ENCODE results near the gene NFATC1.

The NFATC1 gene

DNA sequence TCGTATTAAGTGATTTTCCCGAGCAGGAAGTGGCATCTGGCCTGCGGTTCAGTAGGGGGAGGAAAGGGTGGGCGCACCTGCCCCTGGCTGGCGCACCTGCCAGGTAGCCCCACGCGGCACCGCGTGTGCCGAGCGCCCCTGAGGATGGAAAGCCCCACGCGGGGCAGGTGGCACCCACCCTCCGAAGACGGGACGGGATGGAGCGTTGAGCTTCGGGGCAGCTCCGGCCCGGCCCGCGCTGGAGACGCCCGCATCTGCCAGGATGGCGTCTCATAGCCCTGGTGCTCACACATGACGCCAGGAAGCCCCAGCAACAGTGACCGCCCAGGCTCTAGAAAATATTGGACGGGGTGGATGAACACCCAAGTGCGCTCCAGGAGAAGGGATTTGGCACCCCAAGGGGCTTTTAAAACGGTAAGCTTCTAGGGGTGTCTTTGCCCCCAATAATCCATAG is 2.5 kb upstream of the NFATC1 start:
- no peak for DNase-seq

DNA sequence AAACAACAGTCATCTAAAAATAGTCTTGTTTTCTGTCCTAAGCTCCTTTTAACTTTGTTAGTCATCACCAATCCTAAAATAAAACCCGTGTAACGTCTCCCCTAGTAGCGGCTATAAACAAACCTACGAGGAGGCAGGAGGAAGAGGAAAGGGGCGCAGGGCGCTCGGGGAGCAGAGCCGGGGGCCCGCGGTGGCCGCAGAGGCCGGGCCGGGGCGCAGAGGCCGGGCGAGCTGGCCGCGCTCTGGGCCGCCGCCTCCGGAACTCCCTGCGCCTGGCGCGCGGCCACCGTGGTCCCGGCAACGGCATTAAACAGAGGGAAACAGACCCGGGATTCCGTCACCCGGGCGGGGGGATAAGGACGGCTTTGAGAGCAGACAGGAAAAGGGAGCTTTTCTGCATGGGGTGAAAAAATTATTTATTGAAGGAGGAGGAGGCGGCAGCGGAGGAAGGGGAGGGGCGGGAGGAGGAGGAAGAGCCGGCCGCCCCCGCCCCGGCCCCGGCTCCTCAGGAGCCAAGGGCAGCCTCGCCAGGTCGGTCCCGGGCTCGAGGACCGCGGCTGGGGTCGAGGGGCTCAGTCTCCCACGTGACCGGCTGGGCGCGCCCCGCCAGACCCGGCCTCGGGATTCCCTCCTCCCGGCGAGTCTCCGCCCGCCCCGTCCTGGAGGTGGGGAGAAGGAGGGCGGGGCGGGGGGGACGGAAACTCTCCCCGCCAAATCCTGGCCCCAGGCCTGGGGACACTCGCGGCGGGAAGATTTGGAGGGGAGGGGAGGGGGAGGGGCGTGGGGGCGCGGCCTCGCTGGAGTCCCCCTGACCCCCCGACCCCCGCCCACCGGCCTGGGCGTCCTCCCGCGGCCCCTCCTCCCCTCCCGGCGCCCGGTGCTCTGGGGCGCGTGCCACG is 1.8 kb upstream of the NFATC1 start:
- peak; percentile 52 for DNase-seq

DNA sequence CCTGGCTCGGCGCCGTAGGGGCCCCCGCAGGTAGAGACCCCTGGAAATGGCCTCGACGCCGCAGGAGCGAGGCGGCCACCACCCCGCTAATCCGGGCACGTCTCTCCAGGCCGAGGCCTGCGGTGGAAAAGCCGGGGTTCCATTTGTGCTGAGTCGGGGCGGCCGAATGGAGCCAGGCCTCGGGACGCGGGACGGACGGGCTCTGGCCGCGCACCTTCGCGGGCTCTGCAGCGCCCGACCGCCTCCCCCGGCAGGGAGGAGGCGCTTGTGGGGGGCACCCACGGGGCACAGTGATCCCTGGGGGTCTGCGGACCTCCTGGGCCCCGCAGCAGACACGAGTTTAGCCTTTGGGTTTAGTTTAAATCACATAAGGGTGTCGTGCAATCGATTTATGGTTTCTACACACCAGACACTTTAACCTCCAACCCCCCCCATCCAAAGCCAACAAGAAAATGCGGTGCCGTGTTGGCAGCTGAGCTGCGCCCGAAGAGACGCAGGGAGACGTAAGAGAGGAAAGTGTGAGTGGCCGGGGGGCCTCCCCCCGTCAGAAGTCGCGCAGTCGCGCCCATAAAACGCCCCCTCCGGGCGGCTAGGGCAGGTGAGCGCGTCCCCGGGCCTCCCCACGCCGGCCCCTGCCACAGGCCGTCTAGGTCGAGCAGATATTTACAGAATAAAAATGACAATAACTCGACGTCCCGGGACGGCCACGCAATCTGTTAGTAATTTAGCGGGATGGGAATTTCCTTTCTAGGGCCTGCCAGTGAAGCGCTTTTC is 1.0 kb upstream of the NFATC1 start:
- peak; percentile 77 for DNase-seq

DNA sequence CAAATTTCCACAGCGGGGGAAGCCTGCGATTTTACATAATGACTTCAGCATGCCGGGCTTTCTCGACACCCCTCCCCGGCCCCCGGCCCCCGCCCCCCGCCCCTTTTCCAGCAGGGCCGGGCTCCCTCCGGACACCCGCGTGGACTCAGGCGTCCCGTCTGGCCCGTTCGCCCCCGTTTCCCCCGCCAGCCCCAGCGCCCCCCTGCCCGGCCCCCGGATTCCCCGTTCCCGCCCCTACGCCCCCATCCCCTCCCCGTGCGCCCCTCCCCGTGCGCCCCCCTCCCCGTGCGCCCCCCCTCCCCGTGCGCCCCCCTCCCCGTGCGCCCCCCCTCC is 456 bp upstream of the NFATC1 start:
- no peak for DNase-seq

DNA sequence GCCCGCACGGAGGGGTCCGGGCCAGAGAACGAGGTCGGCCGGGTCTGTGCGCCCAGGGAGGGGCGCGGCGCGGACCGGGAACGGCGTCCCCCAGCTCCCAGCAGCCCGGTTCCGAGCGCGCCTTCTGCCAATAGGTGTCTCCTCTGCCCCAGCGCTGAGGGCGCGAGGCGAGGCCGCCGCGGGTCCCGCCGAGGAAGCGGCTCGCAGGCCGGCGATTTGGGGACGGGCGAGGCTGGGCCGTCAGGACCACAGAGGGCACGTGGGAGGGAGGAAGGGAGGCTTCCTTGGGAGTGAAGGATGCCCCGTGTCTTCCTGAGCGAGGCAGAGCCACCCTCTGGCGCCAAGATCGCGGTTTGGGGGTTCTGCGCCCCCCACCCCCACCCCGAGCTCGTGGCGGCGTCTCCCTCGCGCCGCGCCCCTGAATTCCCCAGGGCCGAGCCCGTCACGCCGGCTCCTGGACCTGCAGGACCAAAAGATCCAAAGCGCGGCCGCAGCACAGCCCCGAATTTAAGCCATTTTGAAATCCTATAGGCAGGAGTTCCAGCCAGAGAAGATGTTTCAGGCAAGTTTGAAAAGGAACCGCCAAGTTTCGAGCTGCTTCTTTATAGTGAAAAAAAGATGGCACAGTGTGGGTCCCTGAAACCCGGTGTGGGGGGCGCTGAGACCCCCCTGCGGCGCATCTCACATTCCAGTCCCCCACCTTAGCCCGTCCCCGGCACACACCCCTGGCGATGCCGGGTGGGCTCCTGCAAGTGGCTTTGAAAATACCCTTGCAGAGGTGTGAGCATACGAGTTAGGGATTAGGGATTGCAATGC is 909 bp downstream of the NFATC1 start:
- peak; percentile 61 for DNase-seq

DNA sequence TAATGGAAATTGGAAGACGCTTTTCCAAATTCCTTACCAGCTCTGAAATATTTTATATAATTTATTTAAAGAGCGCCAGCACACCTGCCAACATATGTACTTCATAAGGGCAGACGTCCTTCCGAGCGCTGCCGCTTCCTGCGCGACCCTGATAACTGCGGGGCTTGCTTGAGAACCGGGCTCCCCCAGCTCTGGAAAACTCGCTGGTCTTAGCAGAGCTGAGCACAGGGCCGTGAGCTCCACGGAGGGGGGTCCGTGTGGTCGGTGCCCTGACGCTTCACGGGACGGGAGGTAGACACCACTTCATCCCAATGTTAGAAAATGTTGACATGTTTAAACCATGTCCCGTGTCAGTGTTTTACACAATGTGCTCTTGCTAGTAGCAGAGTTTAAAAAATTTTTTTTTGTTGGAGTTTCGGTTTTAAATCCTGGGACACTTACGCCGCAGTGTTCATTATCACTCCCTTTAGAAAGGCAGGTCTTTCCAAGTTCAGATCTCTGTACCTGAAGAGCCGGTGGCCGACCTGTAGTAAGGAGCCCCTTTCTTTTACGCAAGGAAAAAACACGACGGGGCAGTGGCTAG is 1.6 kb downstream of the NFATC1 start:
- no peak for DNase-seq

DNA sequence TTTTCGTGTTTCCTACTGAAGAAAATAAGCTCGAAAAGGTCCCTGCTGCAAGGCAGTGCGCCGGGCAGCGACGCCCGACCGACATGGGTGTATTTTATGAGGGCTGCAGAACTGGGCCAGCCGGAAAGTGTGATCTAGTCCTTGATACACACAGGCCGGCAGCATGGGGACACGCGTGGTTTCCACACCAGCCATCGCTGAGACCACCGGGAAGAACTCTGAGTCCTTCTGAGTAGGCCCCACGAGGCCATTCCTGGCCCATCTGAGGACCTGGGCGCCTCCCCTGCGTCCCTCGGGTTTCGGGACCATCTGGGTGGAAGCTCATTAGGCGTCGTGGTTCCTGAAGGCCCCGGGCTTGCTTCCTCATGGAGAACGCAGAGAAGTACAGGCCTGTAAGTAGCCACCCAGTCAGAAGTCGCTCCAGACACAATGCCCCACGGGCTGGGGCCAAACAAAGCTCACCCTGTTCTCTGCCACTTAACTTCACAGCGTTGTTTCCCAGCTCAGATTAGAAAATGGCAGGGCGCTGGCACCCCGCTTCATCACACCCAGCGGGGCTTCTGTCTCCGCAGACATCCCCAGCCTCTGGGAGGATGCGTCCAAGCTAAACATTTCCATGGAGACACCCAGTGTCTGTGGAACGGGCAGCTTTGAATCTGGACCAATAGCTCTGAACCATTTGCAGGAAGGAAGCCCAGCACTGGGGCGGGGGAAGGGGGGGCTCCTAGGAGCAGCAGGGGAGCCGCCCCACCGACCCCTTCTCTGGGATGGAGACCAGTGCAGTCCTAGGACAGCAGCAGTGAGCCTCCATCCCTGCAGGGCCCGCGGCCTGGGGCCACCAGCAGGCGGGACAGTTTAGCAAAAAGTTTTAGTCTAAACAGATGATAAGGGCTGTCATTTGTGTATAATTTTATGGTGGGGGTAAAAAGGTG is 2.4 kb downstream of the NFATC1 start:
- DNase-seq: no peak

DNA sequence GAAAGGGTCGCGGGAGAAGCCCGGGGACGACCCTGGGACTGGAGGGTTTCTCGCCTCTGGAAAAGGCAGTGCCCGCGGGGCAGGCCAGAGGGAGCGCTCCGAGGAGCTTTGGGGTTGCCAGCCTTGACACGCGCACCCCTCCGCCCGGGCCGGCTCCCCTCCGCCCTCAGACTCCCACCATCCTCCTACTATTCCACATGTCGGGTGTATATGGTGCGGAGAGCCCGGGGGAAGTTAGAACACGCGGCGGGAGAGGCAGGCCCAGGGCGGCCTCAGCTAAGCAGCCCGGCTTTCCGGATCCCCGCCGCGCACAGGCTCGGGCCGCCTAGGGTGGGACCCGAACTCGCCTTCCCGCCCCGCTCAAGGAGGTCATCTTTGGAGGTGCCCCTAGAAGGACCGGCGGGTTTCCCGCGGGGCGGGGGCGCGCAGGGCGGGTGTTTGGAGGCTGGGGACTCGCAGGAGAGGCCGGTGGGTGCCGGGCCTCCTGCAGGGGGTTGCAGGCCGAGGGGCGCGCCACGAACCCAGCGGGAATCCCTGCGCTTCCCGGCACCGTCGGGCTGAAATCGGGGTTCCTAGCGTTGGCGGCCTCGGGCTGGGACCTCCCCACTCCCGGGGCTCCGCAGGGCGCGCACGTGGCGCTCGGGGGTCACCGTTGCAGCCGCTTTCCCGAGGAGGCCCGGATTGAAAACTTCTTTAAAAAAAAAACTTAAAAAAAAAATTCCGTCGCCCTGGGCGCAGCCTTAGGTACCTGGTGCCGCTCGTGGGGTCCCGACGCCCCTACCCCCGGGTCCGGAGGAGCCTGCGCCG is 3.7 kb downstream of the NFATC1 start:
- DNase-seq: peak; percentile 37

DNA sequence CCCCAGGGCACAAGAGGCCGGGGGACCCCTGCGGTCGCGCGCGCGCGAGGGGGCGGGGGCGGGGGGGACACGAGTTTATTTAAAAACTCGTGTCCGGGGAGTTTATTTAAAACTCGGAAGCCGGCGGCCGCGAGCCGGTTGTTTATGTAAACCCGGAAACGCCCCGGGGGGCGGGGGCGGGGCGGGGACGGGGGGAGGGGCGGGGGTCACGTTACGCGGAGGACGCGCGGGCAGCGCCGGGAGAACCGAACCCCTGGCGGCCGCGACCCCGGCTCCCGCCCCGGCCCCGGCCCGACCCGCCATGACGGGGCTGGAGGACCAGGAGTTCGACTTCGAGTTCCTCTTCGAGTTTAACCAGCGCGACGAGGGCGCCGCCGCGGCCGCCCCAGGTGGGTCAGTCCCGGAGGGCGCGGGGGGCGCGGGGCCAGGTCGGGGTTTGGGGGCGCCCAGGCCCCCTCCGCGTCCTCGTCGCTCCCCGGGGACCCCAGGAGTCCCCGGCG is 4.4 kb downstream of the NFATC1 start:
- DNase-seq: peak; percentile 73

DNA sequence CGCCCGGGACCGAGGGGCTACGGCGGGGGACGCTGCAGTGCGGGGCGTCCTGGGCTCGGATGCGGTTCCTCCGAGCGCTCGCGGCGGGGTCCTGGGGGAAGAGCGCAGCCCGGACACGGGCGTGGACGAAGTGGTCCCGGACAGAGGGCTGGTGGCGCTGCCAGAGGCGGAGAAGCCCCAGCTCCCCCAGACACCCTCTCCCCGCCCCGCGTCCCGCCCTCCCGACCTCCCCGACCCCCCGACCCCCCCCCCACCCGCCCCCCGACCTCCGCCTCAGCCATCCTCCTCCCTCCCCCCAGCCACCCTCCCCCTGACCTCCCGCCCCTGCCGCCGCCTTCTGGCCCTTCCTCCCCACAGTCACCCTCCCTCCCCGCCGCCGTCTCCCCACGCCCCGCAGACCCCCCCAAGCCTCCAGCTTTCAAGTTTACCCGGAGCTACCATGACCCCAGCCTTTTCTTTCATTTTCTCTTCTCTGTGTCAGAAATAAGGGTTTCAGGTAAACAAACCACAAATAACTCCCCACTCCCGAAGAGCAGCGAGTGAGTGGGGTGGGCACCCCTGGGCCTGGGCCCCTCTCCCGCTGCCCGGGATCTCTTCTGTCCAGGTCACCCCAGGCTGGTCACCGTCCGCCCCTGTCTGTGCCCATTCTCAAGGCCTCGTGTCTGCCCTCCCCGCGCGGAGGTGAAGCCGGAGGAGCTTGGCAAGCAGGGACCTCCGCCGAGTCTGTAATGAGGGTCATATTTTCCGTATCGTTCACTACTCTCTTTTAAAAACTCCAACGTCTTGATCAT is 5.1 kb downstream of the NFATC1 start:
- DNase-seq: peak; percentile 74

DNA sequence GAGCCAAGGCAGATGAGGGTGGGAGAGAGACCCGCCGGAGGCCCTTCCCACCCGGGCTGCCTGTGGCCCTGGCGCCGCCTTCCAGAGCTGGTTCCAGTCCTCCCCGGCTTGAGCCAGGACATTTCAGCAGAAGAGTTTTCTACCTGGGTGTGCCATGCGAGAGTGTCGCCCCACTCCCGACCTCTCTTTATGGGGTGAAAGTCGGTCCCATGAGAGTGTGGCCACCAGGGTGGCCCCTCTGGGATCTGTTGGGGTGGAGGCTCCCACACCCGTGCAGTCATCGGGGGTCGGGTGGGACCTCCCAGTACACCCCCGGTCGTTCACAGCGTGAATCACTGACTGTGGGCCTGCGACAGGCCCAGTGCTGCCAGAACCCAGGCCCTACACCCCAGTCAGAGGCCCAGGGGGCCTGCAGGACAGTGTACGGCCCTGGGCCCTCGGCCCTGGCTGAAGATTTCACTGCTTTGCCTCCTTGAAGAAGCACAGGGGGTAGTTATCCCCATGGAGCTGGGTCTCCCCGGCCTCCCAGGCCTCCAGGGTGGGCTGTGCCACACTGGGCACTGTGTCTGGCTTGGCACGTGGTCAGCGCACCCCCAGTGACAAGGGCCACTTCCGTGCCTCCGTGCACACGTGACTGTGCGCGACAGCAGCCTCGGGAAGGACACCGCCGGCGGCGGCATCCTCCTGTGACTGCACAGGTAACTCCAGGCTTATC is 5.9 kb downstream of the NFATC1 start:
- no peak for DNase-seq

DNA sequence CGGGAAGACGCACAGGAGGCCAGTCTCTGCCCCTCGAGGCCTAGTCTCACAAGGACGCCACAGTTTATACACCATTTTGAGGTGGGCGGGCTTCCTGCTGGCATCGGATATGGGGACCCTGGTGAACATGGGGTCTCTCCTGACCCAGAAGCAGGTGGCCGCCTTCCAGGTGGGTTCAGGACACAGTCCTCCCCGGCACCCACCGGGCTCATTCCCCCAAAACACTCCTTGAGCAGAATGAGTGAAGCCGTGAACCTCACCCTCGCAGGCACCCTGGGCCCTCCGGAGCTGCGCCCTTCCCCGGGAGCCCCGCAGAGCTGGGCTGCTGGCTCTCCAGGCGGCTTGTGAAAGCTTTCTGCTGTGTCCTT is 6.5 kb downstream of the NFATC1 start:
- no peak for DNase-seq

DNA sequence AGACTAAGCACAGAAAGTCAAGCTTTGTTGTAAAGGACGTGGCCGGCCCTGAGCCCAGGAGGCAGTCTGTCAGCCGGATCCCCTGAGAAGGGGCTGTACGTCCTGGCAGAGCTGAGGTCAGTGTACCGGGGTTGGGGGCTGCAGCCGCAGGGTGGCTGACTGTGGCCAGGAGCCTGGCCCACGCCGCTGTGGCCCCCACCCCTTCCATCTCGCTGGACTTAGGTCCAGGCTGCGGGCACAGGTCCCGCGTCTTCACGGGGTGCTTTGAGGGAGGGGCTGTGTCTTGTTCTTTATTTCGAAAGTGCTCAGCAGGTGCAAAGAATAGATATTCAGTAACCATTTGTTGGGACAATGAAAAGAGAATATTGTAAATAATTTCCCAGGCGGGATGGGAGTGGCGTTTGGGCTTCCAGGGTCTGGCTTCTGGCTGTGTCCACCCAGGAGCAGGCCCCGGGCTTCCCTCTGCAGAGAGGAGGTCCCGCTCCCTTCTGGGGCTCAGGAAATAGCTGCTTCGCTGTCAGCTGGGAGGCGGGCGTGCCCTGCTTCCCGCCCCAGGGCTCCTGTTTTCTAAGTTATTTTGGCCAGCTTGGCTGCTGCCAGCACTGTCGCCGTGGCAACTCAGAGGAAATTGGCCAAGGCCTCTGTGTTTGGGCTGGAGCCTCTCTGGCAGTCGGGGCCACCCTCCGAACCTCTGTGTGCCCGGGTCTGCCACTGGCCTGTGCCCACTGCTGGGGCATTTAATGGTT is 7.4 kb downstream of the NFATC1 start:
- DNase-seq: no peak

DNA sequence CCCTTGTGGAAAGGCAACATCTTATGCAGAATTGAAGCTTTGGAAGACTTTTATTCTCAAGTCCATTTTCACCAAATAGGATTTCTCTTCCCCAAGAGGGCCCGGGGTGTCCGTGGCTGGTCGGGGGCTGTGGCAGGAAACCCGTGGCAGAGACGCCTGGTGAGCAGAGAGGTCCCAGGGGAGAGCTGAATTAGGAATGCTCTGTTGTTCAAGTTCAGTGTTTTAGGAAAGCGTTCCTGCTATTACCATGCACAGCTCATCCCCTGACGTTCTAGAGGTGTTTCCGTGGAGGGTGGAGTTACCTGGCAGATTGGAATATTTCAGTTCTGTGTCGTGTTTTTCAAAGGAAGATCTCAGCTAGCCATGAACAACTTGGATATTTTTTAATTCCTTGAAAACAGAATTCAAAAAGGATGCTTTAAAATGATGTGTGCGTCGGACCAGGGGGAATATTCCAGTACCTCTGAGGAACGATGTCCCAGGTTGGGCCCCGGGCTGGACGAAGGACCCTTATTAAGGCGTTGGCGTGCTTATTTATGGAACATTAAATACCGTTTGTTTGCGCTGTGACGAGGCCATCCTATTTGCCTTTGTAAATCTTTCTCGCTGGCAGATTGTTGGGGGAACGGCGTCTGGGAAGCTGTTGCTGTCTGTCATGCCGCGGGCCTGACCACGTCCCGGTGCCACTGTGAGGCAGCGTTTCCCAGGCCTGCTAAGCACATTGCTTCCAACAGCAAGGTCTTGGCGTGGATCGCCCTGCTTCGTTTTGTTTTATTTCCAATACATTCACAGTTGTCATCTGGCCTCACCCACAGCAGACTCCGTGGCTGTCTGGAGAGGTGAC is 8.2 kb downstream of the NFATC1 start:
- no peak for DNase-seq

DNA sequence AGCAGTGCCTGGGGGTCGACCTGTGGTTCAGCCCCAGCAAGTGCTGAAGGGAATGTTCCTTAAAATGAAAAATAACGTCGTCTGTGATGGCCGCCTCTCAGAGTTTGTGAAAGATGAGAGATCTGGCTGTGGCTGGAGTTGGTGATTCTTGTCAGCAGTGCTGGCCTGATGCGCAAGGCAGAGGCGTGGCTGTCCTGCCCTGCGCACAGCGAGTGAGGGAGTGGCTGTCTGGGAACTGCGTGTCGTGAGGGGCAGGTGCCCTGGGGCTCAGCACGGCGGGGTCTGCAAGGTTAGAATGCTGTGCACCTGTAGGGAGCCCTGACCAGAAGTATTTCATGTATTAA is 8.8 kb downstream of the NFATC1 start:
- peak; percentile 34 for DNase-seq

DNA sequence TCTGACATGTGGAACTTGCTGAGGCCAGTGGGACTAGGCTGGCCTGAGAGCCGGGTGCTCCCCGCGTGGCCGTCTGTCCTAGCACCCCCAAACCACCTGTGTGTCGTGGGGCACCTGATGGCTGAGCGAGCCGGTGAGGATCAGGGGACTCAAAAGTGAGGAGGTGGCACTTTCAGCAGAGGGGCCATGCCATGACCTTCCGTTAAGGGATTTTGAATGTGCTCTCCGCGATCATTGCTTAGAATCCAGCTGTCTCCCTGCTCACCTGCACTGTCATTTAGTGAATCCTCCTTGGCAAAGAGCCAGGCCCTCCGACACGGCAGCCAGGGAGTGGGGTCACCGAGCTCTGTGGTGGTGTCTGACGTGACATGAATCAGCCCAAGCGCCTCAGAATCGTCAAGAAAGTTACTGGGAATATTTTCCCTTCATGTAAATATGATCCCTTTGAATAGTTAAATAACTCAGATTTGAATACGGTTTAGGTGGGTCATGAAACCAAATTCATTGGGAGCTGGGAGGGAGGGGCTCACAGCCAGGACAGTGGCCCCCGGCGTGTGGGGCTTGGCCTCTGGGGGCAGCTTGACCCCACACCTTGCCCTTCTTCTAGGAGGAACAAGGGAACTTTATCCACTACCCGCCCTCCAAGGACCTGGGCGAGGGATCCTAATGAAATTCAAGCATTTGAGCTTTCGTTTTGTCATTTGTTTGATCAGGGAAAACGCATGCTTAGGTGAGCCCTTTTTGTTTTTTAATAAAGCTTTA is 9.5 kb downstream of the NFATC1 start:
- DNase-seq: peak; percentile 56

All from stimulated activated CD4-positive, alpha-beta T cell treated with anti-CD3 and anti-CD28 coated beads, Interleukin-4, amount 100 ng/mL, for 1 hour (primary cell).